ENCODE measurements around the gene MCRIP1. TPM values are rescaled to one million over a fixed set of nuclear protein-coding genes. Genes with fewer than 3 reads are reported as not detected.

MCRIP1 gene
- total and polyA plus RNA-seq, 2 of the 13 experiments (the other 11 are each of a cell fraction or from before 2014, with no cell fraction given) = 79.7 to 84.9 TPM

- TF ChIP-seq KAT2B (IDR thresholded peaks at IDR 0.05; ENCODE audit: borderline replicate concordance, low read depth, low read length) (no peak), ARID3A (IDR thresholded peaks at IDR 0.05; ENCODE audit: low read depth, low read length) (no peak), ZBTB39 (CRISPR knock-in tag; IDR thresholded peaks at IDR 0.05) (no peak), MIXL1 (CRISPR knock-in tag; IDR thresholded peaks at IDR 0.05) (no peak), ZNF672 (CRISPR knock-in tag; IDR thresholded peaks at IDR 0.05) (no peak), GATAD1 (CRISPR knock-in tag; IDR thresholded peaks at IDR 0.05) (no peak), ZNF552 (CRISPR knock-in tag; IDR thresholded peaks at IDR 0.05; ENCODE audit: borderline replicate concordance) (no peak)
- no peak overlapping the region for H3K4me3 ChIP-seq (replicated peaks in 1 of 3; ENCODE audit: insufficient read depth in 1 of 3, low read depth in 2 of 3, low read length in 3 of 3)
- no peak overlapping the region for H3K9ac ChIP-seq (ENCODE audit: insufficient read depth, low read depth, low read length)
- no peaks in the 10 kb centered on the region; a peak in 1 of 5 replicates for H3K27me3 ChIP-seq (ENCODE audit: control insufficient read depth in 1 of 2, insufficient read depth in 2 of 2, low read length in 2 of 2)
- no peak overlapping the region for H3K4me2 ChIP-seq (ENCODE audit: low read depth, low read length)
- POLR2A ChIA-PET = interaction anchor here (1.4 kb wide), 1 partner anchor 9 kb away, joined by 7 read pairs; the partner anchor contains the start of gene MCRIP1
- no peak overlapping the region for H3K27ac ChIP-seq (ENCODE audit: extremely low read length, insufficient read depth, low read length)
- DNase-seq (ENCODE audit: low spot score) = no peak
- no peaks in the 10 kb centered on the region; the same call in 1 of the 2 replicates for H4K20me1 ChIP-seq (ENCODE audit: insufficient read depth, low read length)
- no peaks in the 10 kb centered on the region for H3K9me3 ChIP-seq (ENCODE audit: low read length)
- 50% methylated on average over 1 of the region's 11 CpGs for WGBS (ENCODE audit: low lambda C conversion rate)
- ATAC-seq = no peak
- H3K36me3 ChIP-seq (replicated peaks in 1 of 2; ENCODE audit: control insufficient read depth in 1 of 2, insufficient read depth in 2 of 2, low read length in 2 of 2) = peaks cover 2 to 6% of the 10 kb centered on the region in 2 experiments; a peak in 2 of 5 replicates
- no peak for FAIRE-seq
- H3K79me2 ChIP-seq (ENCODE audit: insufficient read depth, low read length) = peaks cover 3% of the 10 kb centered on the region
- intact Hi-C loops (cut with micrococcal nuclease; ENCODE audit: unreplicated experiment) (loop anchor here (5.0 kb wide), 1 partner anchor 38 kb away; the partner anchor contains the start of gene P4HB), in situ Hi-C loops (cut with HindIII; ENCODE audit: extremely low pct_ligation_motif_present, low pct_unique_long_range_greater_than_20kb) (no loop called here)
- H2AFZ ChIP-seq (ENCODE audit: low read length) = no peak overlapping the region
- H3K4me1 ChIP-seq (ENCODE audit: insufficient read depth, low read length) = peaks cover 31% of the 10 kb centered on the region
- CTCF ChIA-PET (ENCODE audit: low intra/inter-chr PET ratio, low total read pairs) = interaction anchor here (1.0 kb wide), 1 partner anchor 35 kb away, joined by 3 read pairs; no protein-coding TSS in a partner anchor
- BruUV-seq (replicated peaks) = no TSS peak
These were observed 8.5 kb downstream of the MCRIP1 start for GRCh38 chr17:81824595-81824994.
